ENCODE results near the gene GTF2F2.

GTF2F2 gene

GRCh38 chr13:45194081-45194939 is 74.0 kb downstream of the GTF2F2 start:
- Histone ChIP-seq H3K27me3 (no peaks in the 10 kb centered on the region), H3K27ac (no peak overlapping the region), H4K20me1 (peaks cover 18% of the 10 kb centered on the region; the same call in 1 of the 2 replicates), H3K4me2 (no peak overlapping the region), H3K4me1 (peaks cover 17% of the 10 kb centered on the region), H3K36me3 (peaks cover 20% of the 10 kb centered on the region), H3K9ac (no peak overlapping the region), H3K4me3 (no peak overlapping the region), H3K9me3 (no peaks in the 10 kb centered on the region)
- no peak for TF ChIP-seq Cebpa-rat (IDR thresholded peaks at IDR 0.05)

DNA sequence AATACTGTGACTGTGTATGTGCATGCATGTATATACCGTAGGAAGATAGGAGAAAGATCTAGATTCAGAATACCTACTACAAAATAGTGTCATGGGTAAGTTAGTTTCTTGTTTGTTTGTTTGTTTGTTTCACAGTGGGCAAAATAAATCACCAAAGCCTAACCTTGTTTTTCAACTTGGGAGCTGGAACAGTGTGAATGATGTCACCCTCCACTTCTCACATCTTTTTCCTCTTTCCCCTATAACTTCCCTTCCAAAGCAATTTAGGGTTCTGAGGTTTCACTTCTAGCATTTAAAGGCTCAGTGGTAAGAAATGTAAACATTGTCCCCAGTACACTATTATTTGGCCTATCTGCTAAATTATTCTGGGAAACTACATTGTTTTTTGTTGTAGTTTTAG is 75.1 kb downstream of the GTF2F2 start:
- Histone ChIP-seq H3K36me3 (peaks cover 20% of the 10 kb centered on the region), H3K9me3 (no peaks in the 10 kb centered on the region), H3K27ac (no peak overlapping the region), H3K4me1 (peaks cover 26% of the 10 kb centered on the region), H3K4me2 (peak overlapping the region; percentile 33; the same call in 1 of the 2 replicates), H4K20me1 (peaks cover 29% of the 10 kb centered on the region; the same call in 1 of the 2 replicates), H3K4me3 (no peak overlapping the region), H3K27me3 (no peaks in the 10 kb centered on the region), H3K9ac (no peak overlapping the region)
- no peak for TF ChIP-seq Cebpa-rat (IDR thresholded peaks at IDR 0.05)

DNA sequence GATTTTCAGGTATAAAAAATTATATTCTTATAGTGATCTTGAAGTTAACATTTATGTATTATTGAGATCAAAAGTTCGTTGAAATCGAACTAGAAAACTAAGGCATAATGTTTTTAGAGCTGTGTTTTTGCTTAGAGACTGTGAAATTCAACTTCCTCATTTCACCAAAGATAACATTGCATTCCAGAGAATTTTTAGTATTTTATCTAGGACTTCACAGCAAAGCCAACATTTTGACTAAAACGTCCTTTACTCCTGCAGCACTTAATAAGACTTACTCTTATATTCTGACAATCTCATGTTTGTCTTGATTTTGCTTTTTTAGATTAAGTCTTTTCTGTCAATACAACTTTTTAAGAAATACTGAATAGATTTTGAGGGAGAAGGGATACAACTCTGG is 75.8 kb downstream of the GTF2F2 start:
- H3K36me3 ChIP-seq = peaks cover 20% of the 10 kb centered on the region
- TF ChIP-seq Cebpa-rat (IDR thresholded peaks at IDR 0.05) = no peak
- peaks cover 31% of the 10 kb centered on the region; the same call in 1 of the 2 replicates for H4K20me1 ChIP-seq
- H3K9me3 ChIP-seq = no peaks in the 10 kb centered on the region
- H3K9ac ChIP-seq = no peak overlapping the region
- H3K27me3 ChIP-seq = no peaks in the 10 kb centered on the region
- H3K27ac ChIP-seq = no peak overlapping the region
- peaks cover 26% of the 10 kb centered on the region for H3K4me1 ChIP-seq
- H3K4me3 ChIP-seq = no peak overlapping the region
- no peak overlapping the region for H3K4me2 ChIP-seq

DNA sequence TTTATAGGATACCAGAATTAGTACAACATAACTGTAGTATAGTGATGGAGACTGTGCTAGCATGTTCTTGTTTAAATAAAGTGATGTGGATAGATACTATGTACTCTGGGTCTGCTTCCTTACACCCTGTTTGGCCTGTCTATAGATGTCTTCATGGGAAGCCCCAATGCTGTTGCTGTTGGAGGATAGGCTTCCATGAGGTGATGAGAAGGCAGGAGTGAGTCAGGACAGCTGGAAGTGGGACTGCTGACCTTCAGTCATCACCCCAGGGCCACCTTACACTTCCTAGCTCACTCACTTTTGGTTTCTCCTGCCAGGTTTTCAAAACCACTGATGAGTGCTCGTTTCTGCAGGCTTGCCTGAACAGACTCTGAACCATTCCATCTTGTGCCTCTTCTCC is 76.3 kb downstream of the GTF2F2 start:
- no peak for TF ChIP-seq Cebpa-rat (IDR thresholded peaks at IDR 0.05)
- H3K27me3 ChIP-seq = no peaks in the 10 kb centered on the region
- H3K4me1 ChIP-seq = peaks cover 26% of the 10 kb centered on the region
- H3K9ac ChIP-seq = no peak overlapping the region
- no peaks in the 10 kb centered on the region for H3K9me3 ChIP-seq
- H4K20me1 ChIP-seq = peaks cover 31% of the 10 kb centered on the region; the same call in 1 of the 2 replicates
- no peak overlapping the region for H3K27ac ChIP-seq
- no peak overlapping the region for H3K4me2 ChIP-seq
- H3K4me3 ChIP-seq = no peak overlapping the region
- H3K36me3 ChIP-seq = peaks cover 20% of the 10 kb centered on the region

- Histone ChIP-seq H3K36me3 (peaks cover 20% of the 10 kb centered on the region), H3K4me2 (no peak overlapping the region), H3K9me3 (no peaks in the 10 kb centered on the region), H3K4me1 (peaks cover 26% of the 10 kb centered on the region), H3K9ac (no peak overlapping the region), H3K4me3 (no peak overlapping the region), H3K27me3 (no peaks in the 10 kb centered on the region), H3K27ac (no peak overlapping the region), H4K20me1 (peaks cover 32% of the 10 kb centered on the region; the same call in 1 of the 2 replicates)
- TF ChIP-seq Cebpa-rat (IDR thresholded peaks at IDR 0.05) = no peak
These were observed 77.7 kb downstream of the GTF2F2 start for GRCh38 chr13:45198041-45198440.

- Histone ChIP-seq H3K4me2 (0 out of 2 replicates have a peak overlapping the region, but pooled peaks have one; percentile 2), H4K20me1 (peaks cover 35% of the 10 kb centered on the region; the same call in 1 of the 2 replicates), H3K4me1 (peaks cover 26% of the 10 kb centered on the region), H3K36me3 (peaks cover 15% of the 10 kb centered on the region), H3K9ac (no peak overlapping the region), H3K27ac (no peak overlapping the region), H3K9me3 (no peaks in the 10 kb centered on the region), H3K4me3 (no peak overlapping the region), H3K27me3 (no peaks in the 10 kb centered on the region)
- no peak for TF ChIP-seq Cebpa-rat (IDR thresholded peaks at IDR 0.05)
These were observed 78.6 kb downstream of the GTF2F2 start for GRCh38 chr13:45198924-45199323.

DNA sequence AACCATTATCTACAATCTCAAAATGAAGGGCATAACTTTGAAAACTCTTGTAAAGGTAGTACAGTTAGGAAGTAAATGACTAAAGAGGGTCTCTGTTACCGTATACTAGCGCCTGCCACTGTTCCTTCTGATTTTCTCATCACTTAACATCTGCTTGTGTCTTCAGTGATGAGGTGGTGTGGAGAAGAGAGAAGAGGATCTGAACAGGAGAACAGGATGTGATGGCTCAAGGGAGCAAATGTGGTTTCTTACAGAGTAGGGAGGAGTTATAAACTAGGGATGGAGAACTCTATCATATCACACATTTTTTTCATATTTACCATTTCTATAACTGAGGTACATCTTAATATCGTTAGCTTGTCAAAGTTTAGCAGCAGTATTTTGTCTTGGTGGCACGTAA is 79.4 kb downstream of the GTF2F2 start:
- Histone ChIP-seq H3K4me3 (no peak overlapping the region), H3K9ac (no peak overlapping the region), H3K27me3 (no peaks in the 10 kb centered on the region), H3K4me2 (peak overlapping the region; percentile 18), H3K27ac (no peak overlapping the region), H3K4me1 (peaks cover 26% of the 10 kb centered on the region), H4K20me1 (peaks cover 30% of the 10 kb centered on the region; the same call in 1 of the 2 replicates), H3K9me3 (no peaks in the 10 kb centered on the region), H3K36me3 (peaks cover 7% of the 10 kb centered on the region)
- TF ChIP-seq Cebpa-rat (IDR thresholded peaks at IDR 0.05) = no peak

GRCh38 chr13:45200701-45201232 is 80.5 kb downstream of the GTF2F2 start, which contains the start of gene KCTD4:
Gene KCTD4, minus strand, starts transcription at chr13:45201045. Its CDS starts 6,478 bp downstream, at chr13:45194567.
- H3K4me2 ChIP-seq = peak within 1 kb of the TSS; percentile 18

GRCh38 chr13:45205124-45205523 is 84.8 kb downstream of the GTF2F2 start:
- Histone ChIP-seq H4K20me1 (peaks cover 28% of the 10 kb centered on the region; the same call in 1 of the 2 replicates), H3K27ac (no peak overlapping the region), H3K4me3 (no peak overlapping the region)

More at GRCh38 chr13:45200701-45201232, 80.5 kb downstream of the GTF2F2 start, which contains the start of gene KCTD4:
- Histone ChIP-seq H3K27me3 (no peaks in the 10 kb centered on the region), H3K4me1 (peaks cover 19% of the 10 kb centered on the region), H4K20me1 (peaks cover 30% of the 10 kb centered on the region; the same call in 1 of the 2 replicates), H3K4me3 (no peak within 1 kb of the TSS), H3K27ac (no peak within 1 kb of the TSS), H3K36me3 (peaks cover 7% of the 10 kb centered on the region), H3K9me3 (no peaks in the 10 kb centered on the region), H3K9ac (no peak within 1 kb of the TSS)
- no peak for TF ChIP-seq Cebpa-rat (IDR thresholded peaks at IDR 0.05)

DNA sequence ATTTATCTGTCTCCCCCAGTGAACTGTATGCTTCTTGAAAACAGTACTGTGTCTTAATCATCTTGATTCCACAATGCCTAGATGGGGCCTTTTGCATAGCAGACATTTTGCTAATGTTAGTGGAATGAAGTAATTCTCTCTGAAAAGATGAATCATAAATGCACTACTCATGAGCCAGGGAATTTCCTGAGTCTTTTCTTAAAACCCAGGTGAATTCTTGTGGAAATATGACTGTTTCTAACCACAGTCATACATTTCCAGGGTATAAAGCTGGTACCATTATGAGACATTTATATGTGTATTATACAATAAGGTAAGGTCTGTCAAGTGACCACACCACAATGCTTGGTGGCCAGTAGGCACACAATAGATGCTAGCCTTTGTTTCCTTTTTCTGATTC is 86.0 kb downstream of the GTF2F2 start:
- Histone ChIP-seq H3K27ac (no peak overlapping the region), H4K20me1 (0 out of 2 replicates have a peak, but pooled peaks cover 23% of the 10 kb centered on the region), H3K9me3 (no peaks in the 10 kb centered on the region), H3K36me3 (peaks cover 25% of the 10 kb centered on the region), H3K4me1 (no peaks in the 10 kb centered on the region), H3K9ac (no peak overlapping the region), H3K4me2 (no peak overlapping the region), H3K27me3 (no peaks in the 10 kb centered on the region), H3K4me3 (no peak overlapping the region)
- TF ChIP-seq Cebpa-rat (IDR thresholded peaks at IDR 0.05) = no peak

More at GRCh38 chr13:45205124-45205523, 84.8 kb downstream of the GTF2F2 start:
- Histone ChIP-seq H3K4me1 (peaks cover under 1% of the 10 kb centered on the region; the same call in 1 of the 2 replicates), H3K9ac (no peak overlapping the region), H3K36me3 (peaks cover 22% of the 10 kb centered on the region), H3K4me2 (no peak overlapping the region), H3K9me3 (no peaks in the 10 kb centered on the region), H3K27me3 (no peaks in the 10 kb centered on the region)
- no peak for TF ChIP-seq Cebpa-rat (IDR thresholded peaks at IDR 0.05)
